ENCODE measurements around the gene PRODH2.

DNA sequence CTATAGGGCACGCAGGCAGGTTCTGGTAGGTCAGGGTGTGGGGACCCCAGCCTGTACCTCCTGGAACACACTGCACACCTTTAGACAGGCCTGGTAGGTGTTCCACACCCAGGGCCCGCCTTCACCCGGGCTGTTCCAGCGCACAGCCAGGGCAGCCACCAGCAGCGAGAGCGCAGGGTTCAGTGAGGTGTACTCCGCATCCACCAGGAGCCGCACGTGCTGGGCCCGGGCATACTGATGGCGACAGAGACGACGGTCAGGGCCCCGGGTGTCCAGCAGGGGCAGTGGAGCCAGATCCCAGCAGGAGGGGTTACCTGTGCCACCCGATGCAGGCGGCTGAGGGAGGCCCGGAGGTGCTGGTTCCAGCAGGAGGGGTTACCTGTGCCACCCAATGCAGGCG is 6.0 kb downstream of the PRODH2 start:
- TF ChIP-seq, protein P1, sequence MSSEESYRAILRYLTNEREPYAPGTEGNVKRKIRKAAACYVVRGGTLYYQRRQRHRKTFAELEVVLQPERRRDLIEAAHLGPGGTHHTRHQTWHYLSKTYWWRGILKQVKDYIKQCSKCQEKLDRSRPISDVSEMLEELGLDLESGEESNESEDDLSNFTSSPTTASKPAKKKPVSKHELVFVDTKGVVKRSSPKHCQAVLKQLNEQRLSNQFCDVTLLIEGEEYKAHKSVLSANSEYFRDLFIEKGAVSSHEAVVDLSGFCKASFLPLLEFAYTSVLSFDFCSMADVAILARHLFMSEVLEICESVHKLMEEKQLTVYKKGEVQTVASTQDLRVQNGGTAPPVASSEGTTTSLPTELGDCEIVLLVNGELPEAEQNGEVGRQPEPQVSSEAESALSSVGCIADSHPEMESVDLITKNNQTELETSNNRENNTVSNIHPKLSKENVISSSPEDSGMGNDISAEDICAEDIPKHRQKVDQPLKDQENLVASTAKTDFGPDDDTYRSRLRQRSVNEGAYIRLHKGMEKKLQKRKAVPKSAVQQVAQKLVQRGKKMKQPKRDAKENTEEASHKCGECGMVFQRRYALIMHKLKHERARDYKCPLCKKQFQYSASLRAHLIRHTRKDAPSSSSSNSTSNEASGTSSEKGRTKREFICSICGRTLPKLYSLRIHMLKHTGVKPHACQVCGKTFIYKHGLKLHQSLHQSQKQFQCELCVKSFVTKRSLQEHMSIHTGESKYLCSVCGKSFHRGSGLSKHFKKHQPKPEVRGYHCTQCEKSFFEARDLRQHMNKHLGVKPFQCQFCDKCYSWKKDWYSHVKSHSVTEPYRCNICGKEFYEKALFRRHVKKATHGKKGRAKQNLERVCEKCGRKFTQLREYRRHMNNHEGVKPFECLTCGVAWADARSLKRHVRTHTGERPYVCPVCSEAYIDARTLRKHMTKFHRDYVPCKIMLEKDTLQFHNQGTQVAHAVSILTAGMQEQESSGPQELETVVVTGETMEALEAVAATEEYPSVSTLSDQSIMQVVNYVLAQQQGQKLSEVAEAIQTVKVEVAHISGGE (CRISPR knock-in tag; IDR thresholded peaks at IDR 0.05) = no peak
- TF ChIP-seq SP1 (IDR thresholded peaks at IDR 0.05; ENCODE audit: low read depth, low read length) = no peak
- no peak for TF ChIP-seq POLR2A (IDR thresholded peaks at IDR 0.05; ENCODE audit: low read depth, low read length)
- no peak for TF ChIP-seq NFXL1 (IDR thresholded peaks at IDR 0.05; ENCODE audit: borderline replicate concordance)
- no peak for TF ChIP-seq HDAC6 (IDR thresholded peaks at IDR 0.05; ENCODE audit: unreplicated experiment)
- TF ChIP-seq, protein P2, sequence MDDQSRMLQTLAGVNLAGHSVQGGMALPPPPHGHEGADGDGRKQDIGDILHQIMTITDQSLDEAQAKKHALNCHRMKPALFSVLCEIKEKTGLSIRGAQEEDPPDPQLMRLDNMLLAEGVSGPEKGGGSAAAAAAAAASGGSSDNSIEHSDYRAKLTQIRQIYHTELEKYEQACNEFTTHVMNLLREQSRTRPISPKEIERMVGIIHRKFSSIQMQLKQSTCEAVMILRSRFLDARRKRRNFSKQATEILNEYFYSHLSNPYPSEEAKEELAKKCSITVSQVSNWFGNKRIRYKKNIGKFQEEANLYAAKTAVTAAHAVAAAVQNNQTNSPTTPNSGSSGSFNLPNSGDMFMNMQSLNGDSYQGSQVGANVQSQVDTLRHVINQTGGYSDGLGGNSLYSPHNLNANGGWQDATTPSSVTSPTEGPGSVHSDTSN (IDR thresholded peaks at IDR 0.05; ENCODE audit: insufficient replicate concordance, low read depth, low read length) = no peak
- TF ChIP-seq LARP7 (IDR thresholded peaks at IDR 0.05) = no peak
